Smooth muscle cell (in vitro differentiated cells): ENCODE results near the gene ATXN7. TPM values are rescaled to one million over a fixed set of nuclear protein-coding genes. Genes with fewer than 3 reads are reported as not detected.

ENCODE experiments used
- DNase-seq: peaks from one replicate; lab custom pipeline; 2025; ENCODE audit not compliant: unreplicated experiment; lab: John Stamatoyannopoulos, UW
- H2AFZ ChIP-seq: fragments of 200-600 bp; sonication (generic); 2 replicates; pipeline ENCODE4 v1.6.0; 2016; ENCODE audit warnings: antibody characterized with exemption, low read depth, mild to moderate bottlenecking
- H3F3A ChIP-seq: fragments of 200-600 bp; sonication (generic); 2 replicates; pipeline ENCODE4 v1.6.0; 2017; ENCODE audit warnings: antibody characterized with exemption, low read depth
- H3K27ac ChIP-seq: fragments of 200-600 bp; sonication (generic); 2 replicates; pipeline ENCODE4 v1.5.1; 2016; ENCODE audit warnings: low read depth, mild to moderate bottlenecking
- H3K27me3 ChIP-seq: fragments of 200-600 bp; sonication (generic); 2 replicates; pipeline ENCODE4 v1.6.1; 2016; ENCODE audit warnings: low read depth, mild to moderate bottlenecking
- H3K36me3 ChIP-seq: fragments of 200-600 bp; sonication (generic); 2 replicates; pipeline ENCODE4 v1.5.1; 2016; ENCODE audit warnings: low read depth
- H3K4me1 ChIP-seq: fragments of 200-600 bp; sonication (generic); 2 replicates; pipeline ENCODE4 v1.5.1; 2016; ENCODE audit warnings: low read depth
- H3K4me2 ChIP-seq: fragments of 200-600 bp; sonication (generic); 2 replicates; pipeline ENCODE4 v1.6.0; 2016; ENCODE audit warnings: mild to moderate bottlenecking
- H3K4me3 ChIP-seq: fragments of 200-600 bp; sonication (generic); 2 replicates; pipeline ENCODE4 v1.5.1; 2016; ENCODE audit warnings: mild to moderate bottlenecking
- H3K79me2 ChIP-seq: fragments of 200-600 bp; sonication (generic); 2 replicates; pipeline ENCODE4 v1.6.0; 2016; ENCODE audit warnings: low read depth, mild to moderate bottlenecking
- H3K9ac ChIP-seq: fragments of 200-600 bp; sonication (generic); 2 replicates; pipeline ENCODE4 v1.6.0; 2016; ENCODE audit warnings: low read depth
- H3K9me3 ChIP-seq: fragments of 200-600 bp; sonication (generic); replicated peaks from 2 replicates; pipeline ENCODE4 v1.5.1; 2016; ENCODE audit warnings: low read depth
- H4K20me1 ChIP-seq: fragments of 200-600 bp; sonication (generic); 2 replicates; pipeline ENCODE4 v1.6.0; 2016; ENCODE audit warnings: low read depth
- WGBS: methylation state at CpG from one replicate; pipeline ENCODE4 v1.1.7; 2016; ENCODE audit warnings: low lambda C conversion rate; 5-methylcytosine and 5-hydroxymethylcytosine counted together
- polyA plus RNA-seq: library from polyadenylated mRNA; unstranded; fragments of >200 nt; fragmentation: Nextera tagmentation; extraction: Ambion mirVana; gene quantifications from 2 replicates; pipeline ENCODE4 v1.2.1, GENCODE V29; 2016
- total RNA-seq: library from RNA; depleted of rRNA; stranded (reverse); fragments of >200 nt; gene quantifications from 2 replicates; pipeline ENCODE4 v1.2.3, GENCODE V29; 2014
- TF ChIP-seq, protein P1 (sequence below): fragments of 200-600 bp; sonication (generic); IDR thresholded peaks from 2 replicates; pipeline ENCODE4 v1.5.1; 2017; ENCODE audit warnings: borderline replicate concordance, mild to moderate bottlenecking, antibody characterized with exemption; ENCODE audit not compliant: insufficient read depth, poor library complexity, severe bottlenecking

Gene ATXN7
- total and polyA plus RNA-seq, 2 experiments from 2014 or later: 3.6 to 14.1 TPM

DNA sequence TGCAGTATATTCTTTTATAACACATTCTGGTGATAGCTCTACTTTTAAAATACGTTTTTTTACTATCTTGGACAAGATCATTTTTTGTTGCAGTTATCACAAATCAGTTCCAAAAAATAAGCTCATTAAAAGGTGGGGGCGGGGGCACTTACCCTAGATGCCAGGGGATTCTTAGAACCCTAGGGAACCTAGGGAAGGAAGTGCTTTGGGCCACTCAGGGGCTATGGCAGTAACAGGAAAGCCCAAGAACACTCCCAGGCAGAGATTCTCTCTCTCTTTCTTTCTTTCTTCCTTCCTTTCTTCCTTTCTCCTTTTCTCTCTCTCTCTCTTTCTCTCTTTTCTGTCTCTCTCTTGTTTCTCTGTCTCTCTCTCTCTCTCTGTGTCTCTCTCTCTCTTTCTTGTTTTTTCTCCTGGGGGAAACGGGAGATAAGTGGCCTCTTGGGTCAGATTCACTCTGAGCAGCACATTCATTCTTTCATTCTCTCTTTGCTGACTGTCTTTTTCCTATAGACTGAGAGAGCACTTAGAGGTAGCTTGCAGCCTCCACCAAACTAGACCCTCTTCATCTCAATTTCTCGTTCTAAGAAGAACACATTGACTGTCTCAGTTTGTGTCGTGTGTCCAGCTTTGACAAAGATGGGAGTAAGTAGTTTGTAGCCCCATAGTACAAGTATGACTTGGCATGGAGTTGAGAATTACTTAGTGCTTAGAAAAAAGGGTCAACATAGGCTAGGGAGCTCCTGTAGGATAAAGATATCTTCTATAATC, 31.9 kb downstream of the ATXN7 start:
- Histone ChIP-seq H4K20me1 (peaks cover 45% of the 10 kb centered on the region), H3K4me1 (no peaks in the 10 kb centered on the region), H3K4me2 (no peak overlapping the region), H3K9ac (no peak overlapping the region), H3K79me2 (peaks cover 9% of the 10 kb centered on the region), H2AFZ (no peak overlapping the region), H3K27ac (no peak overlapping the region), H3F3A (no peaks in the 10 kb centered on the region), H3K9me3 (no peaks in the 10 kb centered on the region), H3K27me3 (no peaks in the 10 kb centered on the region), H3K4me3 (no peak overlapping the region), H3K36me3 (no peaks in the 10 kb centered on the region)
- TF ChIP-seq, protein P1, sequence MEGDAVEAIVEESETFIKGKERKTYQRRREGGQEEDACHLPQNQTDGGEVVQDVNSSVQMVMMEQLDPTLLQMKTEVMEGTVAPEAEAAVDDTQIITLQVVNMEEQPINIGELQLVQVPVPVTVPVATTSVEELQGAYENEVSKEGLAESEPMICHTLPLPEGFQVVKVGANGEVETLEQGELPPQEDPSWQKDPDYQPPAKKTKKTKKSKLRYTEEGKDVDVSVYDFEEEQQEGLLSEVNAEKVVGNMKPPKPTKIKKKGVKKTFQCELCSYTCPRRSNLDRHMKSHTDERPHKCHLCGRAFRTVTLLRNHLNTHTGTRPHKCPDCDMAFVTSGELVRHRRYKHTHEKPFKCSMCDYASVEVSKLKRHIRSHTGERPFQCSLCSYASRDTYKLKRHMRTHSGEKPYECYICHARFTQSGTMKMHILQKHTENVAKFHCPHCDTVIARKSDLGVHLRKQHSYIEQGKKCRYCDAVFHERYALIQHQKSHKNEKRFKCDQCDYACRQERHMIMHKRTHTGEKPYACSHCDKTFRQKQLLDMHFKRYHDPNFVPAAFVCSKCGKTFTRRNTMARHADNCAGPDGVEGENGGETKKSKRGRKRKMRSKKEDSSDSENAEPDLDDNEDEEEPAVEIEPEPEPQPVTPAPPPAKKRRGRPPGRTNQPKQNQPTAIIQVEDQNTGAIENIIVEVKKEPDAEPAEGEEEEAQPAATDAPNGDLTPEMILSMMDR: no peak
- 89% methylated on average over 5 of the region's 5 CpGs for WGBS
- no peak for DNase-seq

DNA sequence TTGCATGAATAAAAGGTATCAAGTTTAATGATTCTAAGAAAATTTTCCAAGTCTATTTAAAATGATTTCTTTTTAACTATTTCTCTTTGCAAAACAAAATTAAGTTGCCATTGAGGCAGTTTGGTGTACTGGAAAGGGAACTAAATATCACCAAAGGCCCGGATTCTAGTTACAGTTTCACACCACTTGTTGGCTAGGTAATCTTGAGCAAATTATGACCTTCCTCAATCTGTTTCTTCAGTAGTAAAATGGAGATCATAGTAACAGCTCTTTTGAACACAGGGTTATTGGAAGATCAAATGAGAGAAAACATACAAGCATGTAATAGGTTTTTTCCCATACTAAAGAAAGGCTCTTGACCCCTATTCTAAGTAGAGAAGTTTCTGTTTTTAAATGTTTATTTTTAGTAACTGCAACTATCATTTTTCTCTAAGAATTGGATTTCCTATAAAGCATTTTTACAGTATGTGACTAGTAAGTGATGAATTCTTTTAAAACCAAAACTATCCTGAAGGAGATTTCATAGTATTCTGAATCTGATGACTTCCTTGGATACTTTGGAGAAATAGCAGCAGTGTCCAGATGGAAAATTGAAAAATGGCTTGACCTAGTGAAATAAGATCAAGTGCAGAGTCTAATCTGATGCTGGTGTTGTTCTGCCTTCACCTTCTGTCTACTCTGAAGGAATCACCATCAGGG, 32.8 kb downstream of the ATXN7 start:
- no peak overlapping the region for H3K27ac ChIP-seq
- no peak for DNase-seq
- 97% methylated on average over 1 of the region's 1 CpG for WGBS
- no peak overlapping the region for H2AFZ ChIP-seq
- H3K9ac ChIP-seq: no peak overlapping the region
- H4K20me1 ChIP-seq: peaks cover 43% of the 10 kb centered on the region
- no peak overlapping the region for H3K4me3 ChIP-seq
- no peaks in the 10 kb centered on the region for H3K27me3 ChIP-seq
- TF ChIP-seq, protein P1: no peak
- peaks cover 6% of the 10 kb centered on the region for H3K79me2 ChIP-seq
- no peaks in the 10 kb centered on the region for H3K4me1 ChIP-seq
- H3K9me3 ChIP-seq: no peaks in the 10 kb centered on the region
- no peak overlapping the region for H3K4me2 ChIP-seq
- no peaks in the 10 kb centered on the region for H3F3A ChIP-seq
- H3K36me3 ChIP-seq: no peaks in the 10 kb centered on the region

DNA sequence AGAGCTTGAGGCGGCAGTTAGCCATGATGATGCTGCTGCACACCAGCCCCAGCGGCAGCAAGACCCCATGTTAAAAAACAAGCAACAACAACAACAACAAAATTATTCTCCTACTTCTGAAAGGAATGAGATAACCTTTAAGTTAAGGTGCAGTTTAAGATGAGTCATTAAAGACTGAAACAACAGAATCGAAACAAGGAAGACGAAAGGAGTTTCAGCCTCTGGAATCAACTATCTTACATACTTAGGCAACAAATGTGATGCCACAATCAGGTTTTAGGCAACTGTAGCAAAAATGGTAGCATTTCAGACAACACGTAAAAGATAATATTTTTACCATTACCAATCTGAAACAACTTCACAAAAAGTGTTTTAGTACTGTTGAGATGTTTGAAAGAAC, 36.3 kb downstream of the ATXN7 start:
- Histone ChIP-seq H4K20me1 (peaks cover 24% of the 10 kb centered on the region), H3K27me3 (no peaks in the 10 kb centered on the region), H3K4me2 (no peak overlapping the region), H3K79me2 (no peaks in the 10 kb centered on the region), H3K9me3 (no peaks in the 10 kb centered on the region), H3K27ac (no peak overlapping the region), H3F3A (no peaks in the 10 kb centered on the region), H3K4me1 (no peaks in the 10 kb centered on the region), H3K4me3 (no peak overlapping the region), H3K36me3 (no peaks in the 10 kb centered on the region), H2AFZ (no peak overlapping the region), H3K9ac (no peak overlapping the region)
- TF ChIP-seq, protein P1: no peak
- WGBS: 94% methylated on average over 5 of the region's 5 CpGs
- no peak for DNase-seq

DNA sequence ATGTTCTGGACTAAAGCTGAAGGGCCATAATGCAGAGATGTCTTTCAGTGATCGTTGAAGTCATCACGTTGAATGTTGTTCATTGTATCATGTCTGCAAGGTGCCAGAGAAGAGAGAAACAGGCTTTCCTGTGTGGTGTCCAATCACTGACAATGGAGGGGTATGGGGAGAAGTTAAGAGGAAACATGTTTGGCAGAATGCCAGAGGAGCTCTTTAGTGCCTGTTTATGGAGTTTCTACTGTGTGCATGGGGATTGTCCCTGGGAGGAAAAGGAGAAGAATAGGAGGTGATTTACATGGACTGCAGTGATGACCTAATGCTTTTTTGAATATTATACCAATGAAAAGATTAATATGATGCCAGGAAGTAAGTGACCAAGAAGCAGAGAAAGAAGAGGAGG, 36.8 kb downstream of the ATXN7 start:
- H3K4me3 ChIP-seq: no peak overlapping the region
- no peaks in the 10 kb centered on the region for H3K36me3 ChIP-seq
- H3F3A ChIP-seq: no peaks in the 10 kb centered on the region
- TF ChIP-seq, protein P1: no peak
- H3K4me1 ChIP-seq: no peaks in the 10 kb centered on the region
- 92% methylated on average over 2 of the region's 2 CpGs for WGBS
- no peaks in the 10 kb centered on the region for H3K79me2 ChIP-seq
- DNase-seq: no peak
- no peak overlapping the region for H2AFZ ChIP-seq
- peaks cover 20% of the 10 kb centered on the region for H4K20me1 ChIP-seq
- H3K27ac ChIP-seq: no peak overlapping the region
- no peaks in the 10 kb centered on the region for H3K9me3 ChIP-seq
- H3K27me3 ChIP-seq: no peaks in the 10 kb centered on the region
- H3K9ac ChIP-seq: no peak overlapping the region
- no peak overlapping the region for H3K4me2 ChIP-seq
